T-helper 2 cell treated with Interferon-gamma antibody and Interleukin-4, amounts not matched to agents 5 μg/mL and 100 μg/mL, for 36 hours (primary cell): ENCODE results near the gene PTGIR.

ENCODE experiments used
- DNase-seq: peaks from one replicate; pipeline ENCODE4 v3.0.0; 2021; ENCODE audit warnings: low spot score
- H3K27ac Mint-ChIP-seq: one replicate; pipeline ENCODE4 v1.8.0; 2021; ENCODE audit warnings: mild to moderate bottlenecking, mixed read lengths
- H3K27me3 Mint-ChIP-seq: one replicate; pipeline ENCODE4 v1.8.0; 2021; ENCODE audit warnings: low read depth, mixed read lengths
- H3K36me3 Mint-ChIP-seq: one replicate; pipeline ENCODE4 v1.8.0; 2021; ENCODE audit warnings: low read depth, mixed read lengths
- H3K4me1 Mint-ChIP-seq: one replicate; pipeline ENCODE4 v1.8.0; 2021; ENCODE audit warnings: low read depth, mixed read lengths
- H3K4me3 Mint-ChIP-seq: one replicate; pipeline ENCODE4 v1.8.0; 2022; ENCODE audit warnings: mild to moderate bottlenecking, moderate library complexity, mixed read lengths
- H3K9me3 Mint-ChIP-seq: one replicate; pipeline ENCODE4 v1.8.0; 2021; ENCODE audit warnings: mixed read lengths

Gene PTGIR

DNA sequence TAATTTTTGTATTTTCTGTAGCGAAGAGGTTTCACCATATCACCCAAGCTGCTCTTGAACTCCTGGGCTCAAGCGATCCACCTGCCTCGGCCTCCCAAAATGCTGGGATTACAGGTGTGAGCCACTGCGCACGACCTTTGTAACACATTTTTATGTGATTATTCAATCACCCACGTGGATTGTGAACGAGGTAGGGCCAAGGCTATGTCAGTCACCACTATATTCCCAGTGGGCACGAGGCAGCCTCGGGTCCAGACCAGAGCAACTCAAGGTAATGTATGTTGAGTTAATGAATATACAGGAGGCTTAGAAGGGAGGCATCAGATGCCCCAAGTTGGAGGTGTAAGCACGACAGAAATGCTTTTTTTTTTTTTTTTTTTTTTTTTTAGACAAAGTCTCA, 8.9 kb downstream of the PTGIR start:
- Mint-ChIP-seq H3K4me3 (peak overlapping the region; percentile 38), H3K9me3 (no peaks in the 10 kb centered on the region), H3K36me3 (peaks cover 4% of the 10 kb centered on the region), H3K4me1 (peaks cover 63% of the 10 kb centered on the region), H3K27me3 (no peaks in the 10 kb centered on the region), H3K27ac (peak overlapping the region; percentile 63)
- no peak for DNase-seq

DNA sequence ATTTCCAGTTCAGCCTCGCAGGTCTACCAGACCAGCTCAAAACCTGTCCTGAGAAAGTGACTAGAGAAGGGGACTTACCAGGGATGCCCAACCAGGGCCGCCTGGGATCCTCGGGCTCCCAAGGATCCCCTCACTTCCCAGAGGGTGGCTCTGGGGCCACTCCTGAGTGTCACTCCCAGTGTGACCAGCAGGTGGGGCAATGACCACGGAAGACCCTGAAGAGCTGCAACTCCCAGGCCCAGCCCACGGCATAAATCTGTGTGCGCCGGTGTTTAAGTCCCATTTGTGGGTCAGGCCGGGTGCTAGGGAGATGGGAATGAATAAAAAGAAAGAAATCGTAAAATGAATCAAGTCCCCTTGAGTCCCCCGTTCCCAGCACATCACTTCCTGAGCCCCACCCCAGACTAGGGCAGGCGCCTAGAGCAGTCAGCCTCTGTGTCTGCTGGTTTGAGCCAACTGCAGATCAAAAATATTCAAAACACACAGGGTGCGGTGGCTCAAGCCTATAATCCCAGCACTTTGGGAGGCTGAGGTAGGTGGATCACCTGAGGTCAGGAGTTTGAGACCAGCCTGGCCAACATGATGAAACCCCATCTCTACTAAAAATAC, 10.7 kb downstream of the PTGIR start:
- DNase-seq = peak; percentile 73
- Mint-ChIP-seq H3K4me1 (peaks cover 59% of the 10 kb centered on the region), H3K27ac (peak overlapping the region; percentile 62), H3K4me3 (peak overlapping the region; percentile 58), H3K36me3 (peaks cover 21% of the 10 kb centered on the region), H3K9me3 (no peaks in the 10 kb centered on the region), H3K27me3 (no peaks in the 10 kb centered on the region)

DNA sequence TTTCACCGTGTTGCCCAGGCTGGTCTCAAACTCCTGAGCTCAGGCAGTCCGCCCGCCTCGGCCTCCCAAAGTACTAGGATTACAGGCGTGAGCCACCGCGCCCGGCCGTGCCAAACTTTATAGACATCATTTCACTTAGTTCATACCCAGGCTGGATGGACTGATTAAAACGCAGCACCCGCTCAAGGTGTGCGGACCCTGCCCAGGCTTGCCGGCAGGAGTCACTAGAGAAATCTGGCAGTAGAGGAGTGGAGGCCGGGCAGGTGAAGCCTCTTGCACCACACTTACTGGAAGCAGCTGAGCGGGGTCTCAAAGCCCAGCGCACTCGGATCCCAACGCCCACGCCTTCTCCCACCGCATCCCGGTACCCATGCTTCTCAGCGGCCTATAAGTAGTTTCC, 11.4 kb downstream of the PTGIR start:
- peaks cover 54% of the 10 kb centered on the region for H3K4me1 Mint-ChIP-seq

DNA sequence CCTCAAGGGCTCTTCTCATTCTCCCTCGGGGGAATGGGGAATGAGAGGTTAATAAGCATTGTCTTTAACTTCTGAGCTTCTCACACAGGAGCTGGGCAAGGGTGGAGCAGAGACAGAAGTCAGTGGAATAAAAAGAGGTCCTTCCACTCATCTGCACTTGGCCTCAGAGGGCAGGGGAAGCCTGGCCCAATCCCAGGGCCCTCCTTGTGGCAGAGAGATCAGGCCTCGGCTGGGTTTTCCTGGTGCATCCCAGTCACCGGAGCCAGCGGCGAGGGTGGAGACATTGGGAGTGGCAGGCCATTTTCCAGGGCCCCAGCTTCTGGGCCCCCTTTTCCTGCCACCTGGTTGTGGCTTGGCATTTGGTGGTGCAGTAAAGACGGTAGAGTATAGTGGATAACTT, 13.1 kb downstream of the PTGIR start:
- no peak for DNase-seq
- peak overlapping the region; percentile 78 for H3K4me3 Mint-ChIP-seq
- no peaks in the 10 kb centered on the region for H3K9me3 Mint-ChIP-seq
- H3K27me3 Mint-ChIP-seq = no peaks in the 10 kb centered on the region
- H3K36me3 Mint-ChIP-seq = peaks cover 39% of the 10 kb centered on the region
- H3K4me1 Mint-ChIP-seq = peaks cover 47% of the 10 kb centered on the region
- H3K27ac Mint-ChIP-seq = peak overlapping the region; percentile 89

More for the DNA sequence above, 11.4 kb downstream of the PTGIR start:
- Mint-ChIP-seq H3K9me3 (no peaks in the 10 kb centered on the region), H3K36me3 (peaks cover 24% of the 10 kb centered on the region), H3K4me3 (no peak overlapping the region), H3K27me3 (no peaks in the 10 kb centered on the region), H3K27ac (peak overlapping the region; percentile 75)
- no peak for DNase-seq

DNA sequence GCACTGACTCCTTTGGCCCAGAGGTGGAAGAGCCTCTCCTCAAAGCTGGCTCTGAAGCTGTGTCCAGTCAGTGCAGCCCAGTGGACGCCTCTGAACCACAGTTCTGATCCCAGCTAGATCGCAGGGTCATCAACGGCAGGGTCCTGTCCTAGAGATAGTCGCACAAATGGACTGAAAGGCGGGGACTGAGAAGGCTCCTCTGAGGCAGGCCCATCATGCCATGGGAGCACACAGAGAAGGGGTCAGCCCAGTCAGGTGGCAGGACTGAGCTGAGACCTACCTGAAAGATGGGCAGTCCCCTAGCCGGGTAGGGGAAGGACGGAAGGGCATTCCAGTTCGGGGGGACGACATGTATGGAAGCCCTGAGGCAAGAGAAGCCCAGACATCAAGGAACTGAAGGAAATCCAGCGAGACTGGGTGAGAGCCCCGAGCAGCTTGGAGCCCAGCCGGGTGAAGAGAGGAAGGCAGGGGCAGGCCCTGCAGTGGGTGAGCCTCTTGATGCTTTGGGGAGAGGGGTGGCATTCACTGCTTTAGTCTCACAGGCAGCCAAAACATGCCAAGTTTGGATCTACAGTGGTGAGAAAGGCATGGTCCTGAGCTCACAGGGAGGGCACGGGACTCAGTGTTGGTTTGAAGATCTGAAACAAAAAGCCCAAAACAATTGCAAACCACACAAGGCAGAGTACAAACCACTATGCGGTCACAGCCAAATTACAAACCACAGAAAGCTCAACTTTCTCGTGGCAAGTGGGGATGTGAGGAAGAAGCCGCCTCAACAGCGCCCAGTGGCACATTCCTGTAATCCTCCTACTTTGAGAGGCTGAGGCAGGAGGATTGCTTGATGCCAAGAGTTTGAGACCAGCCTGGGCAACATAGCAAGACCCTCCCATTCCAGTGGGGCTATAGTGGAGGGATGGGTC, 13.8 kb downstream of the PTGIR start:
- Mint-ChIP-seq H3K9me3 (no peaks in the 10 kb centered on the region), H3K27ac (peak overlapping the region; percentile 89), H3K4me3 (peak overlapping the region; percentile 78), H3K27me3 (no peaks in the 10 kb centered on the region), H3K36me3 (peaks cover 45% of the 10 kb centered on the region), H3K4me1 (peaks cover 48% of the 10 kb centered on the region)
- DNase-seq = peak; percentile 55

DNA sequence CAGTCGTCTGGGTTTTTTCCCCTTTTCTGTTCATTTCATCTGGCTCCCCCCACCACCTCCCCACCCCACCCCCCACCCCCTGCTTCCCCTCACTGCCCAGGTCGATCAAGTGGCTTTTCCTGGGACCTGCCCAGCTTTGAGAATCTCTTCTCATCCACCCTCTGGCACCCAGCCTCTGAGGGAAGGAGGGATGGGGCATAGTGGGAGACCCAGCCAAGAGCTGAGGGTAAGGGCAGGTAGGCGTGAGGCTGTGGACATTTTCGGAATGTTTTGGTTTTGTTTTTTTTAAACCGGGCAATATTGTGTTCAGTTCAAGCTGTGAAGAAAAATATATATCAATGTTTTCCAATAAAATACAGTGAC, 14.5 kb downstream of the PTGIR start:
- Mint-ChIP-seq H3K4me1 (peaks cover 45% of the 10 kb centered on the region), H3K9me3 (no peaks in the 10 kb centered on the region), H3K27me3 (no peaks in the 10 kb centered on the region), H3K27ac (peak overlapping the region; percentile 89), H3K36me3 (peaks cover 49% of the 10 kb centered on the region), H3K4me3 (peak overlapping the region; percentile 78)
- no peak for DNase-seq

DNA sequence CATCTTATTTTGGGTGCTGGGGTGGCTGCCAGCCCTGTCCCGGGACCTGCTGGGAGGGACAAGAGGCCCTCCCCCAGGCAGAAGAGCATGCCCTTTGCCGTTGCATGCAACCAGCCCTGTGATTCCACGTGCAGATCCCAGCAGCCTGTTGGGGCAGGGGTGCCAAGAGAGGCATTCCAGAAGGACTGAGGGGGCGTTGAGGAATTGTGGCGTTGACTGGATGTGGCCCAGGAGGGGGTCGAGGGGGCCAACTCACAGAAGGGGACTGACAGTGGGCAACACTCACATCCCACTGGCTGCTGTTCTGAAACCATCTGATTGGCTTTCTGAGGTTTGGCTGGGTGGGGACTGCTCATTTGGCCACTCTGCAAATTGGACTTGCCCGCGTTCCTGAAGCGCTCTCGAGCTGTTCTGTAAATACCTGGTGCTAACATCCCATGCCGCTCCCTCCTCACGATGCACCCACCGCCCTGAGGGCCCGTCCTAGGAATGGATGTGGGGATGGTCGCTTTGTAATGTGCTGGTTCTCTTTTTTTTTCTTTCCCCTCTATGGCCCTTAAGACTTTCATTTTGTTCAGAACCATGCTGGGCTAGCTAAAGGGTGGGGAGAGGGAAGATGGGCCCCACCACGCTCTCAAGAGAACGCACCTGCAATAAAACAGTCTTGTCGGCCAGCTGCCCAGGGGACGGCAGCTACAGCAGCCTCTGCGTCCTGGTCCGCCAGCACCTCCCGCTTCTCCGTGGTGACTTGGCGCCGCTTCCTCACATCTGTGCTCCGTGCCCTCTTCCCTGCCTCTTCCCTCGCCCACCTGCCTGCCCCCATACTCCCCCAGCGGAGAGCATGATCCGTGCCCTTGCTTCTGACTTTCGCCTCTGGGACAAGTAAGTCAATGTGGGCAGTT, 15.1 kb downstream of the PTGIR start:
- no peak for DNase-seq
- no peak overlapping the region for H3K27ac Mint-ChIP-seq
- H3K36me3 Mint-ChIP-seq = peaks cover 49% of the 10 kb centered on the region
- H3K4me1 Mint-ChIP-seq = peaks cover 45% of the 10 kb centered on the region
- H3K27me3 Mint-ChIP-seq = no peaks in the 10 kb centered on the region
- H3K9me3 Mint-ChIP-seq = no peaks in the 10 kb centered on the region
- no peak overlapping the region for H3K4me3 Mint-ChIP-seq

DNA sequence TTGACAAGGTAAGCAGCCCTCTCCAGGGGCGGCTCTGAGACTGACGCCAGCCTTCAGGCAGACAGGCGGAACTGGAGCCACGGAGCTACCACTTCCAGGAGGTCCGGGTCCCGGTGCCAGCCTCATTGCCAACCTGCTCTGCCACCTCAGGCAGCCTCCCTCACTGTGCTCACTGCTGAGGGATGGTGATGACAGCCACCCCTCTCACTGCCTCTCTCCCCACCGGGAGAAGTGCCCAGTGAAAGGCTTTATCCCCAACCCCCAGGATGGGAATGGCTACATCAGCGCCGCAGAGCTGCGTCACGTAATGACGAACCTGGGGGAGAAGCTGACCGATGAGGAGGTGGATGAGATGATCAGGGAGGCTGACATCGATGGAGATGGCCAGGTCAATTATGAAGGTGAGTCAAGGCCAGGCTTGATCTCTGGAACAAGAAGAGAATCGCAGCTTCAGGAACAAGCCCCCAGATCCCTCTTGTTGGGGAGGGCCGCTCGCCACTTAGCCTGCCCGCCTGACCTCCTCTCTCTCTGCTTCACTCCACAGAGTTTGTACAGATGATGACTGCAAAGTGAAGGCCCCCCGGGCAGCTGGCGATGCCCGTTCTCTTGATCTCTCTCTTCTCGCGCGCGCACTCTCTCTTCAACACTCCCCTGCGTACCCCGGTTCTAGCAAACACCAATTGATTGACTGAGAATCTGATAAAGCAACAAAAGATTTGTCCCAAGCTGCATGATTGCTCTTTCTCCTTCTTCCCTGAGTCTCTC, 16.1 kb downstream of the PTGIR start:
- Mint-ChIP-seq H3K36me3 (peaks cover 52% of the 10 kb centered on the region), H3K4me1 (peaks cover 38% of the 10 kb centered on the region), H3K27me3 (no peaks in the 10 kb centered on the region), H3K4me3 (no peak overlapping the region), H3K27ac (peak overlapping the region; percentile 35), H3K9me3 (no peaks in the 10 kb centered on the region)
- DNase-seq = no peak

DNA sequence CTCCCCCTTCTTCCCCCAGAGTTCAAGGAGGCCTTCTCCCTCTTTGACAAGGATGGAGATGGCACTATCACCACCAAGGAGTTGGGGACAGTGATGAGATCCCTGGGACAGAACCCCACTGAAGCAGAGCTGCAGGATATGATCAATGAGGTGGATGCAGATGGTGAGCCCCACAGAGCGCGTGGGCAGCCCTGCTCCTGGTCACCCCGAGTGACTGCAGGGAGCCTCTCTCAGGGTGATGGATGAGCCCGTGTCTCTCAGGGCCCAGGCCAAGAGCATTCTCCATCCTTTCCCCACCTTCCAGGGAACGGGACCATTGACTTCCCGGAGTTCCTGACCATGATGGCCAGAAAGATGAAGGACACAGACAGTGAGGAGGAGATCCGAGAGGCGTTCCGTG, 16.7 kb downstream of the PTGIR start:
- no peaks in the 10 kb centered on the region for H3K9me3 Mint-ChIP-seq
- H3K27me3 Mint-ChIP-seq = no peaks in the 10 kb centered on the region
- no peak overlapping the region for H3K4me3 Mint-ChIP-seq
- no peak for DNase-seq
- peak overlapping the region; percentile 41 for H3K27ac Mint-ChIP-seq
- H3K36me3 Mint-ChIP-seq = peaks cover 56% of the 10 kb centered on the region
- H3K4me1 Mint-ChIP-seq = peaks cover 43% of the 10 kb centered on the region

DNA sequence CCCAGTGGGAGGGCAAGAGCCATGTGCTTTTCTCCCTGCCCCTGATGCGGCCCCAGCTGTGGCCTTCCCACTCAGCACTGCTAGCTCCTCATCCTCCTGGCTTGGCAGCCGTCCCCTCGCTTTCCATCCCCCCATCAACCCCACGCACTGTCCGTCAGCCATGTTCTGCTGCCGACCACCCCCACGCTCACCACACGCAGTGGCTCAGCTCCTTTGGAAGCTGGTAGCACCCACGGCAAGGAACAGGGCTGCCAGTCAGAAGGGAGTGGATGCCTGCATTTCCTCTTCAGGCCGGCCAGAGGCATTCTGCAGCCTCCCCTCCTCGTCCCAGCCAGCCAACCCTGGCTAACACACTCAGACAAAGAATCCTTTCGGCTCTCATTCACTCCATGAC, 17.4 kb downstream of the PTGIR start:
- DNase-seq = no peak
- no peaks in the 10 kb centered on the region for H3K27me3 Mint-ChIP-seq
- H3K4me1 Mint-ChIP-seq = peaks cover 44% of the 10 kb centered on the region
- peaks cover 60% of the 10 kb centered on the region for H3K36me3 Mint-ChIP-seq
- H3K27ac Mint-ChIP-seq = peak overlapping the region; percentile 50
- H3K4me3 Mint-ChIP-seq = no peak overlapping the region
- no peaks in the 10 kb centered on the region for H3K9me3 Mint-ChIP-seq

DNA sequence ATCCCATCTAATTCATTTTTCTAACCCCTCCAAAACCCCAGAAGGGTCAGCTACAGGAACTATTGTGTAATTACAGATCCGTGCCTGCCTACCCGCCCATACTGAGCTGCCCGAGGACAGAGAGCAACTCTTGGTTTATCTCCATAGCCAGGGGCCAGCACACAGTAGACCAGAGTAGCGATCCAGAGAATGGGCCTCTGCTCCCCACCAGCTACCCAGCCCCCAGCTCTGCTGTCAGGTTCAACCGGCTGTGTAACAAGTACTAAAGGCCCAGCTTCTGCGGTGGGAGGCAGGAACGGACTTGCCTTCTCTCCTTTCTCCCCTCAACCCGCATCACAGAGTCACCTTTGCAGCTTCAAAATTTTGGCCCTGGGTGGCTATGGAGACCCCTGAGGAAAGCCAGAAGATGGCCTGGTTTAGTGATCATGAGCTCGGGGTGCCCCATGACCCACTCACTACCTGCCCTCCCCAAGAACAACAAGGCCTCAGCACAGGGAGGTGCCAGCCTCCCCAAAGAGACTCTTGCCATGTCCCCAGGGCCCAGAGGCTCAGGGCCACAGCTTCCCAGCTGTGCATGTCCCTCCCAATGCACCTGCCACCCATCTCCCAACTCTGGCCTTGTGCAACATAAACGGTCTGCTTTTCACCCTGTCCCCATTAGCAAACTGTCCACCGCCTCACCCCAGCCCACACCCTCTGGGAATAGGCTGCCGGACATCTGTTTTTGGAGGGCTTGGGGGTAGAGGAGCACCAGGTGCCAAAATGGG, 18.0 kb downstream of the PTGIR start:
- no peak for DNase-seq
- Mint-ChIP-seq H3K4me3 (no peak overlapping the region), H3K27ac (no peak overlapping the region), H3K36me3 (peaks cover 66% of the 10 kb centered on the region), H3K9me3 (no peaks in the 10 kb centered on the region), H3K4me1 (peaks cover 41% of the 10 kb centered on the region), H3K27me3 (no peaks in the 10 kb centered on the region)

DNA sequence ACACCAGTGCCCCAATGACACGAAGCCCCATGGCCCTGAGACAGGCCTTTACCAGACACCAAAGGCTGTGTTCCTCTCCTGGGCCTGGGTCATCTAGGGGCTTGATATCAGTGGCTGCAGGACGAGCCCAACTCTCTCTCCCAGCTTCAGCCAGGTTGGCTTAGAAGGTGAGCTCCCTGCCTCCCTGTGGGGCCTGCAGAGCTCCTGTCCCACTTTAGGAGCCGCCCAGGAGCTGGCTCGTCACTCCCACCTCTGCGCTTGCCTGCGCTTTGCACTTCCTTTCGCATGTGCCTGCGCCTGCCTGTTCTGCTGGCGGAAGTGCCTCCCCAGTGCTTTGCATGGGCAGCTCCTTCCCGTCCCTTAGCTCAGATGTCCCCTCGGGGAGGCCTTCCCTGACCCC, 18.9 kb downstream of the PTGIR start:
- no peak for DNase-seq
- Mint-ChIP-seq H3K4me1 (peaks cover 32% of the 10 kb centered on the region), H3K4me3 (no peak overlapping the region), H3K27ac (peak overlapping the region; percentile 55), H3K9me3 (no peaks in the 10 kb centered on the region), H3K36me3 (peaks cover 65% of the 10 kb centered on the region), H3K27me3 (no peaks in the 10 kb centered on the region)

DNA sequence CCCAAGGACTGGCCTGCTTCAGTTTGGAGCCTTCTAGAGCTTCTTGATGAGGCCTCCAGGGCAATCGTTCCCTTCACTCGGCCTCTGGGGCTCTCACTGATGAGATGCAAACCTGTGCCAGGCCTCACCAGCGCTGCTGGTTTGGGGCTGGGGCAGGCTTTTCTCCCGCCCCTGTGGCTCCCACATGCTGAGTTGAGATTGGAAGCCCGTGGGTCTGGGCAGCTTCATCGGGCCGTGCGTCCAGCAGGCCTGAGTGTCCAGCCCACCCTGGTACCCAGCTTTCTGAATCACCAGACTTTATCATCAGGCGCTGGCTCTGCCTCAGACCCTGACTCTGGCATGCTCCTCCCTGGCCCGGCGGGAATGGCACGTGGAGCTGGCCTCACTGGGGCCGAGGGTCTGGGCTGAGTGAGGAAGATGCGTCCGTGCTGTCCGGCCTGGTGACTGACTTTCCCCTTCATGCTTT, 19.5 kb downstream of the PTGIR start:
- peaks cover 58% of the 10 kb centered on the region for H3K36me3 Mint-ChIP-seq
- no peak for DNase-seq
- peak overlapping the region; percentile 40 for H3K4me3 Mint-ChIP-seq
- peaks cover 29% of the 10 kb centered on the region for H3K4me1 Mint-ChIP-seq
- no peaks in the 10 kb centered on the region for H3K27me3 Mint-ChIP-seq
- no peaks in the 10 kb centered on the region for H3K9me3 Mint-ChIP-seq
- H3K27ac Mint-ChIP-seq = peak overlapping the region; percentile 55
